Nephron (organoid): Measurements from ENCODE around the gene BTBD9.

Experiments
- H3K27ac Mint-ChIP-seq, 3 experiments: 2 replicates each; pipeline ENCODE4 v1.8.0; 2020; ENCODE audit warnings: mixed read lengths in 3 of 3, mild to moderate bottlenecking in 2 of 3, moderate library complexity in 1 of 3
- H3K27me3 Mint-ChIP-seq: 2 replicates; pipeline ENCODE4 v1.8.0; 2021; ENCODE audit warnings: low read depth, mild to moderate bottlenecking, moderate library complexity, mixed read lengths
- H3K36me3 Mint-ChIP-seq: 2 replicates; pipeline ENCODE4 v1.8.0; 2020; ENCODE audit warnings: low read depth, mixed read lengths
- H3K4me1 Mint-ChIP-seq: 2 replicates; pipeline ENCODE4 v1.8.0; 2020; ENCODE audit warnings: mixed read lengths
- H3K4me3 Mint-ChIP-seq, 3 experiments: 2 replicates each; pipeline ENCODE4 v1.8.0; 2020; ENCODE audit warnings: mild to moderate bottlenecking in 3 of 3, mixed read lengths in 3 of 3, moderate library complexity in 2 of 3
- H3K9me3 Mint-ChIP-seq: 2 replicates; pipeline ENCODE4 v1.8.0; 2020; ENCODE audit warnings: mixed read lengths
- CTCF ChIP-seq, 3 experiments: fragments of 200-600 bp; sonication (generic); IDR thresholded peaks; one replicate each; pipeline ENCODE4 v1.5.0; 2021; ENCODE audit warnings: antibody characterized with exemption in 3 of 3; ENCODE audit not compliant: unreplicated experiment in 3 of 3

Gene BTBD9

DNA sequence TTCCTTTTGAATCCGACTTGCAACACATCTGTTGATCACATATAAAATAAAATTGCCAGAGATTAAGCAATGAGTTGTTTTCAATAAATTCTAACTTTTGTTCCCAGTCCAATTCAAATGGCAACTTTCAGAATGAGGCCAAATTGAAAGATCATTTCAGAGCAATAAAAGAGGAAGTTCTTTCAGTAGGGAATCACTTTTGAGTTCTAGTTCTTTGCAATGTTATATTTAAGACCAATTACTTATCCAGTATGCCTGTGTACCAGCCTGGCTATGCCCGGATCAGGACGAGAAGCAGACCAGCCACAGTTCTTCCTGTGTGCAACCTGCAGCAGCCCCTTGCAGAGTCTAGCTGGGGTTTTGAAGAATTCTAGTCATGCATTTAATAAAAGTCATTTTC, 232.5 kb downstream of the BTBD9 start:
- Mint-ChIP-seq H3K4me3 (no peak overlapping the region), H3K9me3 (no peaks in the 10 kb centered on the region), H3K27ac (no peak overlapping the region), H3K4me1 (peaks cover 15% of the 10 kb centered on the region), H3K36me3 (no peaks in the 10 kb centered on the region), H3K27me3 (no peaks in the 10 kb centered on the region)
- no peak for TF ChIP-seq CTCF (IDR thresholded peaks at IDR 0.05; ENCODE audit: unreplicated experiment in 3 of 3)

DNA sequence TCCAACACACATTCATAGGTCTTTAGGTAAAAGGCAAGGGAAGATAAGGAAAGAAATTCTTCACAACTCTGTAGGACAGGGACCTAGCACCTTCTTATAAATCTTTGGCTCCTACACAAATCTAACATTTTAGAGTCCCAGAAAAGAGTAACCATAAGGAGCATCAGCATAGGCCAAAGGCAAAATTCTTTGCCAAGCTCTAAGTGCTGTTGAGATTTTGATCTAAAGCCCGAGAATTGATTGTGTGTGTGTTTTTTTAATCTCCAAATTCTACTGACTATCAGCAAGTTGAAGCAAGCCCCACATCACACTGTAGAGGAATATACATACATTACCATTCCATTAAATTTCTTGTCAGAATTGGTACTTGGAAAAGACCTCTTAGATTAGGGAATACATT, 233.6 kb downstream of the BTBD9 start:
- Mint-ChIP-seq H3K4me3 (no peak overlapping the region), H3K27ac (no peak overlapping the region), H3K36me3 (no peaks in the 10 kb centered on the region), H3K27me3 (no peaks in the 10 kb centered on the region), H3K4me1 (peaks cover 15% of the 10 kb centered on the region), H3K9me3 (no peaks in the 10 kb centered on the region)
- no peak for TF ChIP-seq CTCF (IDR thresholded peaks at IDR 0.05; ENCODE audit: unreplicated experiment in 3 of 3)

- no peaks in the 10 kb centered on the region for H3K36me3 Mint-ChIP-seq
- H3K4me3 Mint-ChIP-seq = no peak overlapping the region
These were observed 234.7 kb downstream of the BTBD9 start for GRCh38 chr6:38404900-38405556.

GRCh38 chr6:38404355-38404754, 235.4 kb downstream of the BTBD9 start:
- Mint-ChIP-seq H3K27ac (peak overlapping the region in 2 of 3 experiments; percentile 10 to 11), H3K27me3 (no peaks in the 10 kb centered on the region), H3K4me3 (no peak overlapping the region), H3K4me1 (peaks cover 15% of the 10 kb centered on the region), H3K36me3 (no peaks in the 10 kb centered on the region), H3K9me3 (no peaks in the 10 kb centered on the region)
- TF ChIP-seq CTCF (IDR thresholded peaks at IDR 0.05; ENCODE audit: unreplicated experiment in 3 of 3) = no peak

More at GRCh38 chr6:38404900-38405556, 234.7 kb downstream of the BTBD9 start:
- H3K9me3 Mint-ChIP-seq = no peaks in the 10 kb centered on the region
- no peak for TF ChIP-seq CTCF (IDR thresholded peaks at IDR 0.05; ENCODE audit: unreplicated experiment in 3 of 3)
- no peaks in the 10 kb centered on the region for H3K27me3 Mint-ChIP-seq
- H3K4me1 Mint-ChIP-seq = peaks cover 15% of the 10 kb centered on the region
- no peak overlapping the region for H3K27ac Mint-ChIP-seq

- Mint-ChIP-seq H3K4me3 (no peak overlapping the region), H3K27ac (no peak overlapping the region), H3K4me1 (peaks cover 15% of the 10 kb centered on the region), H3K9me3 (no peaks in the 10 kb centered on the region), H3K36me3 (no peaks in the 10 kb centered on the region), H3K27me3 (no peaks in the 10 kb centered on the region)
- no peak for TF ChIP-seq CTCF (IDR thresholded peaks at IDR 0.05; ENCODE audit: unreplicated experiment in 3 of 3)
These were observed 236.2 kb downstream of the BTBD9 start for GRCh38 chr6:38403548-38403947.

DNA sequence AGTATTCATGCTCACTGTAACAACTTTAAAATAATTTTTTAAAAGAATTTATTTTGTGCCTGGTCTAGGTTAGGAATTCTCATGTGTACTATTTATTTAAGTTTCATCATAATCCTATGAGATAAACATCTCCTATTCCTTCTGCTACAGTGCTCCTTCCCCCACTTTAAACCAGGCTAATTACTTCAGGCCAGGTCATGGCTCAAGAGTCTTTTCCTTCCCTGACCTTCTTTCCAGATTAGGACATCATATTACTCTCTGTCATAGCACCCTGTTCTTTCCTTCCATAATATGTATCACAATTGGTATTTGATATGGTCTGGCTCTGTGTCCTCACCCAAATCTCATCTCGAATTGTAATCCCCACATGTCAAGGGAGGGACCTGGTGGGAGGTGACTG, 239.0 kb downstream of the BTBD9 start:
- H3K9me3 Mint-ChIP-seq = no peaks in the 10 kb centered on the region
- H3K36me3 Mint-ChIP-seq = no peaks in the 10 kb centered on the region
- no peaks in the 10 kb centered on the region for H3K27me3 Mint-ChIP-seq
- no peak overlapping the region for H3K4me3 Mint-ChIP-seq
- H3K4me1 Mint-ChIP-seq = peaks cover 22% of the 10 kb centered on the region
- H3K27ac Mint-ChIP-seq = no peak overlapping the region
- TF ChIP-seq CTCF (IDR thresholded peaks at IDR 0.05; ENCODE audit: unreplicated experiment in 3 of 3) = no peak
